ENCODE data around the gene LIF.
A peak's percentile ranks its signal among the peaks of the same experiment; 100 is the strongest.

The LIF gene

GRCh38 chr22:30226192-30226832 lies 20.2 kb downstream of the LIF start:
- H2AK5ac ChIP-seq (ENCODE audit: low read length, severe bottlenecking) = peak overlapping the region; percentile 73
- no peaks in the 10 kb centered on the region for H3K79me1 ChIP-seq (replicated peaks; ENCODE audit: low read length, poor library complexity, severe bottlenecking)
- no peak overlapping the region for H4K91ac ChIP-seq (ENCODE audit: low read length)
- H3K9ac ChIP-seq (ENCODE audit: low read length) = no peak overlapping the region
- no peak overlapping the region for H2BK120ac ChIP-seq (ENCODE audit: low read depth, low read length)
- no peak overlapping the region for H2AFZ ChIP-seq (ENCODE audit: low read depth, low read length)
- H3K18ac ChIP-seq (ENCODE audit: low read depth in 1 of 2, low read length in 2 of 2) = no peak overlapping the region
- 88% methylated on average over 11 of the region's 11 CpGs for WGBS
- no peak overlapping the region for H3K4me2 ChIP-seq (ENCODE audit: low read length, poor library complexity, severe bottlenecking)
- H3K4ac ChIP-seq (ENCODE audit: low read depth in 1 of 2, low read length in 2 of 2) = peak overlapping the region; percentile 11 to 31
- peaks cover 25% of the 10 kb centered on the region for H3K4me1 ChIP-seq (ENCODE audit: control insufficient read depth, insufficient read depth, low read depth, low read length)
- H3K14ac ChIP-seq (ENCODE audit: low read length in 2 of 2) = no peak overlapping the region
- peak; percentile 71 for DNase-seq
- peak overlapping the region in 1 of 2 experiments; percentile 70 for H2BK12ac ChIP-seq (ENCODE audit: low read length in 2 of 2)
- no peak overlapping the region for H3K23ac ChIP-seq (ENCODE audit: low read length in 2 of 2)
- H3K9me3 ChIP-seq (ENCODE audit: control insufficient read depth, low read length) = peaks cover 3% of the 10 kb centered on the region
- no peak overlapping the region for H3K4me3 ChIP-seq (ENCODE audit: insufficient read depth in 1 of 2, low read depth in 1 of 2, low read length in 2 of 2)
- no peak overlapping the region for H2BK15ac ChIP-seq (ENCODE audit: low read depth, poor library complexity, severe bottlenecking)
- no peak overlapping the region for H4K8ac ChIP-seq (ENCODE audit: low read length)
- no peaks in the 10 kb centered on the region for H3K36me3 ChIP-seq (ENCODE audit: control insufficient read depth in 1 of 2, insufficient read depth in 2 of 2, low read depth in 1 of 2, low read length in 2 of 2)
- H3K27me3 ChIP-seq (ENCODE audit: control insufficient read depth in 1 of 2, insufficient read depth in 1 of 2, low read length in 2 of 2) = peaks cover 0 to 24% of the 10 kb centered on the region in 2 experiments
- no peak overlapping the region for H2BK5ac ChIP-seq (ENCODE audit: low read depth, low read length, poor library complexity, severe bottlenecking)
- H3K27ac ChIP-seq (ENCODE audit: low read length, poor library complexity, severe bottlenecking) = peak overlapping the region; percentile 61

GRCh38 chr22:30225220-30225927 lies 21.2 kb downstream of the LIF start:
- H3K18ac ChIP-seq (ENCODE audit: low read depth in 1 of 2, low read length in 2 of 2) = no peak overlapping the region
- no peak overlapping the region for H2AFZ ChIP-seq (ENCODE audit: low read depth, low read length)
- WGBS = 95% methylated on average over 4 of the region's 7 CpGs
- no peak overlapping the region for H3K4me2 ChIP-seq (ENCODE audit: low read length, poor library complexity, severe bottlenecking)
- no peak overlapping the region for H2BK15ac ChIP-seq (ENCODE audit: low read depth, poor library complexity, severe bottlenecking)
- H3K79me1 ChIP-seq (replicated peaks; ENCODE audit: low read length, poor library complexity, severe bottlenecking) = no peaks in the 10 kb centered on the region
- peaks cover 0 to 32% of the 10 kb centered on the region in 2 experiments for H3K27me3 ChIP-seq (ENCODE audit: control insufficient read depth in 1 of 2, insufficient read depth in 1 of 2, low read length in 2 of 2)
- no peak overlapping the region for H3K4ac ChIP-seq (ENCODE audit: low read depth in 1 of 2, low read length in 2 of 2)
- H2AK5ac ChIP-seq (ENCODE audit: low read length, severe bottlenecking) = peak overlapping the region; percentile 93
- H3K23ac ChIP-seq (ENCODE audit: low read length in 2 of 2) = no peak overlapping the region
- H3K27ac ChIP-seq (ENCODE audit: low read length, poor library complexity, severe bottlenecking) = no peak overlapping the region
- H3K4me1 ChIP-seq (ENCODE audit: control insufficient read depth, insufficient read depth, low read depth, low read length) = peaks cover 25% of the 10 kb centered on the region
- no peak overlapping the region for H2BK5ac ChIP-seq (ENCODE audit: low read depth, low read length, poor library complexity, severe bottlenecking)
- H4K91ac ChIP-seq (ENCODE audit: low read length) = no peak overlapping the region
- H3K4me3 ChIP-seq (ENCODE audit: insufficient read depth in 1 of 2, low read depth in 1 of 2, low read length in 2 of 2) = no peak overlapping the region
- H4K8ac ChIP-seq (ENCODE audit: low read length) = no peak overlapping the region
- DNase-seq = no peak
- H2BK120ac ChIP-seq (ENCODE audit: low read depth, low read length) = no peak overlapping the region
- peaks cover 3% of the 10 kb centered on the region for H3K9me3 ChIP-seq (ENCODE audit: control insufficient read depth, low read length)
- H3K36me3 ChIP-seq (ENCODE audit: control insufficient read depth in 1 of 2, insufficient read depth in 2 of 2, low read depth in 1 of 2, low read length in 2 of 2) = no peaks in the 10 kb centered on the region
- no peak overlapping the region for H3K9ac ChIP-seq (ENCODE audit: low read length)
- H3K14ac ChIP-seq (ENCODE audit: low read length in 2 of 2) = no peak overlapping the region
- peak overlapping the region in 1 of 2 experiments; percentile 29 for H2BK12ac ChIP-seq (ENCODE audit: low read length in 2 of 2)

- WGBS = 34% methylated on average over 11 of the region's 11 CpGs
- H2AK5ac ChIP-seq (ENCODE audit: low read length, severe bottlenecking) = peak overlapping the region; percentile 92
- H3K4me2 ChIP-seq (ENCODE audit: low read length, poor library complexity, severe bottlenecking) = no peak overlapping the region
- H4K91ac ChIP-seq (ENCODE audit: low read length) = no peak overlapping the region
- peaks cover 3% of the 10 kb centered on the region for H3K9me3 ChIP-seq (ENCODE audit: control insufficient read depth, low read length)
- H3K27ac ChIP-seq (ENCODE audit: low read length, poor library complexity, severe bottlenecking) = peak overlapping the region; percentile 58
- H3K4me1 ChIP-seq (ENCODE audit: control insufficient read depth, insufficient read depth, low read depth, low read length) = peaks cover 25% of the 10 kb centered on the region
- peak overlapping the region; percentile 27 for H4K8ac ChIP-seq (ENCODE audit: low read length)
- H3K18ac ChIP-seq (ENCODE audit: low read depth in 1 of 2, low read length in 2 of 2) = peak overlapping the region in 1 of 2 experiments; percentile 54
- no peak overlapping the region for H3K14ac ChIP-seq (ENCODE audit: low read length in 2 of 2)
- H3K4ac ChIP-seq (ENCODE audit: low read depth in 1 of 2, low read length in 2 of 2) = no peak overlapping the region
- peak overlapping the region; percentile 45 to 55 for H2BK12ac ChIP-seq (ENCODE audit: low read length in 2 of 2)
- no peak overlapping the region for H3K9ac ChIP-seq (ENCODE audit: low read length)
- H2BK5ac ChIP-seq (ENCODE audit: low read depth, low read length, poor library complexity, severe bottlenecking) = no peak overlapping the region
- peak; percentile 92 for DNase-seq
- no peak overlapping the region for H2AFZ ChIP-seq (ENCODE audit: low read depth, low read length)
- no peak overlapping the region for H3K4me3 ChIP-seq (ENCODE audit: insufficient read depth in 1 of 2, low read depth in 1 of 2, low read length in 2 of 2)
- H3K23ac ChIP-seq (ENCODE audit: low read length in 2 of 2) = no peak overlapping the region
- H3K27me3 ChIP-seq (ENCODE audit: control insufficient read depth in 1 of 2, insufficient read depth in 1 of 2, low read length in 2 of 2) = peaks cover 0 to 41% of the 10 kb centered on the region in 2 experiments
- no peaks in the 10 kb centered on the region for H3K36me3 ChIP-seq (ENCODE audit: control insufficient read depth in 1 of 2, insufficient read depth in 2 of 2, low read depth in 1 of 2, low read length in 2 of 2)
- H2BK15ac ChIP-seq (ENCODE audit: low read depth, poor library complexity, severe bottlenecking) = peak overlapping the region; percentile 49
- H3K79me1 ChIP-seq (replicated peaks; ENCODE audit: low read length, poor library complexity, severe bottlenecking) = no peaks in the 10 kb centered on the region
- no peak overlapping the region for H2BK120ac ChIP-seq (ENCODE audit: low read depth, low read length)
Observed at GRCh38 chr22:30224161-30224857, 22.2 kb downstream of the LIF start.

GRCh38 chr22:30223303-30223702 lies 23.3 kb downstream of the LIF start:
- Histone ChIP-seq H3K9ac (ENCODE audit: low read length) (no peak overlapping the region), H3K4me3 (ENCODE audit: insufficient read depth in 1 of 2, low read depth in 1 of 2, low read length in 2 of 2) (no peak overlapping the region), H4K8ac (ENCODE audit: low read length) (no peak overlapping the region), H3K27ac (ENCODE audit: low read length, poor library complexity, severe bottlenecking) (no peak overlapping the region), H3K27me3 (ENCODE audit: control insufficient read depth in 1 of 2, insufficient read depth in 1 of 2, low read length in 2 of 2) (peaks cover 0 to 41% of the 10 kb centered on the region in 2 experiments), H3K4ac (ENCODE audit: low read depth in 1 of 2, low read length in 2 of 2) (no peak overlapping the region), H2BK120ac (ENCODE audit: low read depth, low read length) (no peak overlapping the region), H3K4me2 (ENCODE audit: low read length, poor library complexity, severe bottlenecking) (no peak overlapping the region), H2BK5ac (ENCODE audit: low read depth, low read length, poor library complexity, severe bottlenecking) (no peak overlapping the region), H3K79me1 (replicated peaks; ENCODE audit: low read length, poor library complexity, severe bottlenecking) (no peaks in the 10 kb centered on the region), H2AFZ (ENCODE audit: low read depth, low read length) (no peak overlapping the region), H3K4me1 (ENCODE audit: control insufficient read depth, insufficient read depth, low read depth, low read length) (peaks cover 19% of the 10 kb centered on the region), H4K91ac (ENCODE audit: low read length) (no peak overlapping the region), H3K36me3 (ENCODE audit: control insufficient read depth in 1 of 2, insufficient read depth in 2 of 2, low read depth in 1 of 2, low read length in 2 of 2) (no peaks in the 10 kb centered on the region), H2BK12ac (ENCODE audit: low read length in 2 of 2) (peak overlapping the region in 1 of 2 experiments; percentile 2), H3K18ac (ENCODE audit: low read depth in 1 of 2, low read length in 2 of 2) (peak overlapping the region in 1 of 2 experiments; percentile 29), H2BK15ac (ENCODE audit: low read depth, poor library complexity, severe bottlenecking) (peak overlapping the region; percentile 73), H2AK5ac (ENCODE audit: low read length, severe bottlenecking) (peak overlapping the region; percentile 33), H3K9me3 (ENCODE audit: control insufficient read depth, low read length) (peaks cover 3% of the 10 kb centered on the region), H3K23ac (ENCODE audit: low read length in 2 of 2) (no peak overlapping the region), H3K14ac (ENCODE audit: low read length in 2 of 2) (peak overlapping the region in 1 of 2 experiments; percentile 9)
- no peak for DNase-seq
- 82% methylated on average over 15 of the region's 15 CpGs for WGBS
